GM12891 (cell line): Measurements from ENCODE around the gene NUDT19.
"Not testable (repeated sequence)": the region's sequence is repeated elsewhere in the genome, so short reads cannot be mapped to it uniquely, and the experiment has no call there.

Experiments used
- POLR2A ChIP-seq: IDR thresholded peaks from 2 replicates; pipeline ENCODE4 v1.6.1; 2011; ENCODE audit warnings: low read depth, low read length, control low read depth
- POLR2AphosphoS5 ChIP-seq: IDR thresholded peaks from 2 replicates; pipeline ENCODE4 v1.6.1; 2011; ENCODE audit warnings: low read depth, low read length, control low read depth
- POU2F2 ChIP-seq: IDR thresholded peaks from 2 replicates; pipeline ENCODE4 v1.6.1; 2011; ENCODE audit warnings: low read depth, mild to moderate bottlenecking, control low read depth, low read length, moderate library complexity
- TAF1 ChIP-seq: IDR thresholded peaks from 2 replicates; pipeline ENCODE4 v1.6.1; 2011; ENCODE audit warnings: low read depth, low read length, control low read depth

DNA sequence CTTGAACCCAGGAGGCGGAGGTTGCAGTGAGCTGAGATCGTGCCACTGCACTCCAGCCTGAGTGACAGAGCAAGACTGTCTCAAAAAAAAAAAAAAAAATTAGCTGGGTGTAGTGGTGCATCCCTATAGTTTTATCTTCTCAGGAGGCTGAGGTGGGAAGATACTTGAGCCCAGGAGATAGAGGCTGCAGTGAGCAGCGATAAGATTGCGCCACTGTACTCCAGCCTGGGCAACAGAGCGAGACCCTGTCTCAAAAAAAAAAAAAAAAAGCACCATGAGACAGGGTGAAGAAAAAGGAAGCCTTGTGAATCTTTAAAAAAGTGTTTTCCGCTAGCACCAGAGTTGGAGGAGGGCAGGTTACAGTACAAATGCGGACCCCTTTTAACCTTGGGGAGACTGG, 24.6 kb downstream of the NUDT19 start:
- TF ChIP-seq POLR2A, POLR2AphosphoS5, POU2F2, TAF1: not testable (repeated sequence)
